GM06990 (cell line): ENCODE results near the gene IL18BP.

Experiments used
- DNase-seq: peaks from one replicate; pipeline ENCODE4 v3.0.0-alpha.2; 2011; ENCODE audit not compliant: insufficient read length; ENCODE audit errors: extremely low read depth
- H3K27me3 ChIP-seq: replicated peaks from 2 replicates; pipeline ENCODE4 v1.6.0; 2011; ENCODE audit warnings: low read length; ENCODE audit not compliant: control insufficient read depth, insufficient read depth
- H3K36me3 ChIP-seq: 2 replicates; pipeline ENCODE4 v1.5.1; 2011; ENCODE audit warnings: low read length; ENCODE audit not compliant: control insufficient read depth, insufficient read depth
- H3K4me3 ChIP-seq: replicated peaks from 2 replicates; pipeline ENCODE4 v1.5.1; 2011; ENCODE audit warnings: low read depth, mild to moderate bottlenecking, control low read depth, low read length
- CTCF ChIP-seq: IDR thresholded peaks from 2 replicates; pipeline ENCODE4 v1.5.1; 2011; ENCODE audit warnings: low read length, control low read depth, mild to moderate bottlenecking, inconsistent platforms; ENCODE audit not compliant: insufficient read depth, poor library complexity, severe bottlenecking

IL18BP gene

GRCh38 chr11:71979094-71979493, 19.6 kb upstream of the IL18BP start:
- no peaks in the 10 kb centered on the region for H3K27me3 ChIP-seq
- H3K36me3 ChIP-seq = peaks cover 11% of the 10 kb centered on the region
- no peak overlapping the region for H3K4me3 ChIP-seq
- DNase-seq = no peak
- no peak for TF ChIP-seq CTCF

GRCh38 chr11:71979602-71980001, 19.1 kb upstream of the IL18BP start:
- peaks cover 11% of the 10 kb centered on the region for H3K36me3 ChIP-seq
- no peaks in the 10 kb centered on the region for H3K27me3 ChIP-seq
- TF ChIP-seq CTCF = no peak
- H3K4me3 ChIP-seq = no peak overlapping the region
- DNase-seq = no peak

GRCh38 chr11:71986131-71986530, 12.6 kb upstream of the IL18BP start:
- no peak for DNase-seq
- Histone ChIP-seq H3K4me3 (no peak overlapping the region), H3K36me3 (peaks cover 10% of the 10 kb centered on the region), H3K27me3 (no peaks in the 10 kb centered on the region)
- no peak for TF ChIP-seq CTCF

GRCh38 chr11:71987521-71987920, 11.2 kb upstream of the IL18BP start:
- H3K36me3 ChIP-seq = peaks cover 8% of the 10 kb centered on the region
- no peak for TF ChIP-seq CTCF

GRCh38 chr11:71988050-71988449, 10.7 kb upstream of the IL18BP start:
- TF ChIP-seq CTCF = no peak
- H3K27me3 ChIP-seq = no peaks in the 10 kb centered on the region
- H3K4me3 ChIP-seq = no peak overlapping the region
- no peak for DNase-seq
- peaks cover 5% of the 10 kb centered on the region for H3K36me3 ChIP-seq

More at GRCh38 chr11:71987521-71987920, 11.2 kb upstream of the IL18BP start:
- Histone ChIP-seq H3K4me3 (no peak overlapping the region), H3K27me3 (no peaks in the 10 kb centered on the region)
- DNase-seq = no peak

GRCh38 chr11:71990701-71991100, 8.0 kb upstream of the IL18BP start:
- DNase-seq = no peak
- no peaks in the 10 kb centered on the region for H3K27me3 ChIP-seq

More at GRCh38 chr11:71990701-71991100, 8.0 kb upstream of the IL18BP start:
- TF ChIP-seq CTCF = no peak
- Histone ChIP-seq H3K4me3 (no peak overlapping the region), H3K36me3 (peaks cover 9% of the 10 kb centered on the region)
